ENCODE results near the gene ABCB6. TPM values are rescaled to one million over a fixed set of nuclear protein-coding genes. Genes with fewer than 3 reads are reported as not detected.
A peak's percentile ranks its signal among the peaks of the same experiment; 100 is the strongest.

Gene ABCB6
- total and polyA plus RNA-seq, 7 donors = 24.4 to 64.9 (median 42.2) TPM

DNA sequence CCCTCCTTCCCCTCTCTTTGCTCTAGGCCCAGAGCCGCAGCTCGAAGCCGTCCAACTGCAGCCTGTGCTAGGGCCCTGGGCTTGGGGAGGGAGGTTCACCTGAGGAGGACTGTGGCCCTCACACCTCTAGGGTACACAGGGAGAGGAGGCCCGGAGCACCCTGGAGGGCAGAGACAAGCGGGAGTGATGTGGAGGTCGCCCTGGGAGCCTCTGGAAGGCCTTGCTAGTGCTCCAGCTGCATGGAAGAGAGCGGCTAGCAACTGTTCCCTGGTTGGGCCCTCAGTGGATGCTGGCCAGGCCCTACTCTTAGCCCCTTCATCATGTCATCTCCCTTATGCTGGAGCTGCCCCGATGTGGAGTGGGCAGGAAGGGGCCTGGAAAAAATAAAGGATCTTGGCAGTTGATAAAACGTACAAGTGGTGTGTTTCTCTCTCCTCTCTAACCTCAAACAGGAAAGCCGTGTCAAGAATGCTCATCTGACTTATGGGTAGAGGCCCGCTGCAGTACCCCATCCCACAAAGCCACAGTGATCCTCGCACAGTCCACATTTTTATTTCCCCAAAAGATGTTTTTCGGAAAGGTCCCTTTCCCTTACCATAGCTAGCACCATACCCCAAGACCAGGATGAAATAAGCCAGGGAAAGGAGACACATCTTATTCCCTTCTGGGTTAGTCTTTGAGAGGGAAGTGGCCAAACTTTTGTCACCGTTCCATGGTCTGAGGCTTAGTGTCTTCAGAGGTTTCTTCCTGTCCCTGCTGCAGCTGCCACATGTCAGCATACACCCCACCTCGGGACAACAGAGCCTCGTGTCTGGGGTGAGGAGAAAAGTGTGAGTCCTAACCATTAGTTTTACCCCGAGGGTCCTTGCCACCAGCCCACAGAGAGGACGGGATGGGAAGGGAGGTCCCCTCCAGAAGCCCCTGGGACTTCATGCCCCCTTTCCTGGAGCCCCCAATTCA is 9.2 kb downstream of the ABCB6 start:
- DNase-seq (no peak), ATAC-seq (no peak)
- no peak overlapping the region for H3K27ac ChIP-seq
- H3K9me3 ChIP-seq = no peaks in the 10 kb centered on the region
- peaks cover 15% of the 10 kb centered on the region for H3K4me1 ChIP-seq
- intact Hi-C loops (cut with DNase I) = no loop called here
- no peaks in the 10 kb centered on the region for H3K27me3 ChIP-seq (ENCODE audit: insufficient read depth in 3 of 3, low read length in 2 of 3)
- TF ChIP-seq CTCF (IDR thresholded peaks at IDR 0.05) = no peak
- H3K4me3 ChIP-seq = no peak overlapping the region
- peaks cover 3 to 70% of the 10 kb centered on the region in 2 donors for H3K36me3 ChIP-seq (ENCODE audit: insufficient read depth in 1 of 2, low read depth in 1 of 2)
- 76 to 83% (median 78%) methylated on average over 18 of the region's 18 CpGs for WGBS, 3 donors

DNA sequence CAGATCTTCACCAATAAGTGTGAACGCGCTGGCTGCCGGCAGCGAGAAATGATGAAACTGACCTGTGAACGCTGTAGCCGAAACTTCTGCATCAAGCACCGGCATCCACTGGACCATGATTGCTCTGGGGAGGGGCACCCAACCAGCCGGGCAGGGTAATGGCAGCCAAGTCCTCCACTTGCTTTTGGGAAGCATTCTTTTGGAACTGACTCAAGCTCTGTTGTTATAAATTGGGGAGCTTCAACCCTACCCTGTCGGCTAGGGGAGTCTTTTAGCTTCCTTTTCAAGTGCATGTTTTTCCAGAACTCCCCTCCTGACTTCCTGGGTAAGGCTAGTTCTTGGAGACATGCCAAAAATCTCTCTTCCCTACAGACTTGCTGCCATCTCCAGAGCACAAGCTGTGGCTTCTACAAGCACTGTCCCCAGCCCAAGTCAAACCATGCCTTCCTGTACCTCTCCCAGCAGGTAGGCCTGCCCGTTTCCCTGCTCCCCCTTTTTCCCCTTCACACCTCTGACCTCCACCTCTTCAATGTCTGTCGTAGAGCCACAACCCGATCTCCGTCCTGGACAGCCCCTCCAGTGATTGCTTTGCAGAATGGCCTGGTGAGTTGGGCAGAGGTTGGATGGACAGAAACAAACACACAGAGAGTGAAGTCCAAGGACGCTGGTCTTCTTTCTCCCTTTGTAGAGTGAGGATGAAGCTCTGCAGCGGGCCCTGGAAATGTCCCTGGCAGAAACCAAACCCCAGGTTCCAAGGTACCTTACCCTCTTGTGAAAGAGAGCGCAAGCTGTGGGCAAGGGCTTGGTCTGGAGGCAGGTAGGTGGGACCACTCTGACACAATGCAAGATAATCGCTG is 10.6 kb downstream of the ABCB6 start:
- WGBS, 3 donors = 72 to 79% (median 72%) methylated on average over 17 of the region's 17 CpGs
- H3K9me3 ChIP-seq = no peaks in the 10 kb centered on the region
- H3K36me3 ChIP-seq (ENCODE audit: insufficient read depth in 1 of 2, low read depth in 1 of 2) = peaks cover 3 to 56% of the 10 kb centered on the region in 2 donors
- peak overlapping the region; percentile 91 for H3K27ac ChIP-seq
- TF ChIP-seq CTCF (IDR thresholded peaks at IDR 0.05) = no peak
- intact Hi-C loops (cut with DNase I) = no loop called here
- DNase-seq (no peak), ATAC-seq (no peak)
- H3K4me1 ChIP-seq = peaks cover 15% of the 10 kb centered on the region
- no peaks in the 10 kb centered on the region for H3K27me3 ChIP-seq (ENCODE audit: insufficient read depth in 3 of 3, low read length in 2 of 3)
- peak overlapping the region; percentile 75 for H3K4me3 ChIP-seq

- Histone ChIP-seq H3K4me1 (peaks cover 15% of the 10 kb centered on the region), H3K27ac (peak overlapping the region; percentile 91), H3K36me3 (ENCODE audit: insufficient read depth in 1 of 2, low read depth in 1 of 2) (peaks cover 3 to 48% of the 10 kb centered on the region in 2 donors), H3K9me3 (no peaks in the 10 kb centered on the region), H3K4me3 (peak overlapping the region; percentile 75), H3K27me3 (ENCODE audit: insufficient read depth in 3 of 3, low read length in 2 of 3) (no peaks in the 10 kb centered on the region)
- ATAC-seq = peak in 2 of 4 donors; percentile 1 to 19
- intact Hi-C loops (cut with DNase I) = no loop called here
- DNase-seq = no peak
- WGBS, 3 donors = 16 to 18% (median 17%) methylated on average over 21 to 22 of the region's 22 CpGs
- no peak for TF ChIP-seq CTCF (IDR thresholded peaks at IDR 0.05)
Observed at GRCh38 chr2:219207134-219207883, 11.4 kb downstream of the ABCB6 start.

DNA sequence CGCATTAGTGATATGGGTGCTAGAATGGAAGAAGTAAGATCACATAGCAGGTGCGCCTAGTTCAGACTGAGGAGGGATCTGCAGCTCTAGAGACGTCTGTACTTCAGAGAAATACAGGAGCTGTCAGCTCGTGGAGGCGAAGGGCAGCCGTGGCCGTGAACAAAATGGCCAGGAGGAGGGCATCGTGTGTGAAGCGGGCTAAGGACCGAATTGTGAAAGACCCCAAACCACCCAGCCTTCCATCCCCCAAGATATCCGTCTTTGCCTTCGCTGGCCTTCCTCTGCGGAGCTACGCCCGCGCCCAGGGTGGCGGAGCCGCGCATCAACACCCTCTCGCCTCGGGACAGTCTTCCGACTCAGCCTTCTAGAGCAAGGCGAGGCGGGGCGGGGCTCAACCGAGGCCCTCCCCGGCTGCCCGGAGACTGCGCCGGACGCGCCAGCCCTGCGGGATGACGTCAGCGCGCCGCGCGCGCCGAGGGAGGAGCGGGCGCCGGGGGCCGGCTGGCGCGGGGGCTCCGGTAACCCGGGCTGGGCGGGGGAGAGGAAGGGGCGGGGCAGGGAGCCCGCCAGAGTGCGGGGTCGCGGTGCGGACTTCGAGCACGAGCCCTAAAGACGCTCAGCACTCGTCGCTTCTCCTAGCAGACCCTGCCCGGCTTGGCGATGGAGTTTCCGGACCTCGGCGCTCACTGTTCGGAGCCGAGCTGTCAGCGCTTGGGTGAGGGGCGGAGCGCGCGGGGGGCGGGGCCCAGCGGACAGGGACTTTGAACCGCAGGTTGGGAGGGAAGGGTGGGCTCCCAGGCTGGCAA is 12.2 kb downstream of the ABCB6 start, which contains the start of gene ZFAND2B:
TSS of gene ZFAND2B (plus strand) at position 455 of the 806 bp plus-strand sequence. CDS start at position 661, 206 bp downstream.
- Histone ChIP-seq H3K27ac (peak within 1 kb of the TSS; percentile 91), H3K27me3 (ENCODE audit: insufficient read depth in 3 of 3, low read length in 2 of 3) (no peaks in the 10 kb centered on the region), H3K36me3 (ENCODE audit: insufficient read depth in 1 of 2, low read depth in 1 of 2) (peaks cover 3 to 41% of the 10 kb centered on the region in 2 donors), H3K4me3 (peak within 1 kb of the TSS; percentile 75), H3K9me3 (no peaks in the 10 kb centered on the region), H3K4me1 (peaks cover 15% of the 10 kb centered on the region)
- TF ChIP-seq CTCF (IDR thresholded peaks at IDR 0.05) = peak; percentile 9
- intact Hi-C loops (cut with DNase I) = loop anchor here in 1 of 2 donors (1.0 kb wide), 1 partner anchor 28 kb away; the partner anchor contains the start of gene RETREG2
- WGBS, 3 donors = 0 to 1% (median 0%) methylated on average over 59 to 76 of the region's 76 CpGs
- ATAC-seq (peak; percentile 97 to 98 (median 98)), DNase-seq (peak; percentile 95 to 97)

Measured in psoas muscle (tissue), 8 donors.